Stimulated activated CD8-positive, alpha-beta memory T cell treated with anti-CD3 and anti-CD28 coated beads, Interleukin-15, amount 100 ng/mL, for 24 hours (primary cell): Measurements from ENCODE around the gene KIF21B.

Experiments
- DNase-seq: peaks from one replicate; pipeline ENCODE4 v3.0.0-alpha.2; 2020; ENCODE audit warnings: low read depth

KIF21B gene

DNA sequence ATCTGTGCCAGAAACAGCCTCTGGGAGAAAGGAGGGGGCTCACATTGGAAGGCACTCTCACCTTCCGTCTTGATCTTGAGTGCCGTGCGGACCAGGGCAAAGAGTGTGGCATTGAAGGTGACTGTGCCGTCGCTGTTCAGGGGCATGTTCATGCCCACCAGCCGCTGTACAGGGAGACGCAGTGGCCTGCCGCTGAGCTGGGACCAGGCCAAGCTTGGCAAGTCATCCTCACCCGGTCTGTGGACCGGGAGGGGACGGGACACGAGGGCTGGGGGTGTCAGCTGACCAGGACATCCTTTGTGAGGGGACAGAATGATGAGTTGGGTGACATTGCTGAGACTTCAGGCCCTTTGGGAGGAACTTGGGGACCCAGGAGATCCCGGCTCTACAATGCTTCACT is 25.0 kb upstream of the KIF21B start:
- DNase-seq = no peak

DNA sequence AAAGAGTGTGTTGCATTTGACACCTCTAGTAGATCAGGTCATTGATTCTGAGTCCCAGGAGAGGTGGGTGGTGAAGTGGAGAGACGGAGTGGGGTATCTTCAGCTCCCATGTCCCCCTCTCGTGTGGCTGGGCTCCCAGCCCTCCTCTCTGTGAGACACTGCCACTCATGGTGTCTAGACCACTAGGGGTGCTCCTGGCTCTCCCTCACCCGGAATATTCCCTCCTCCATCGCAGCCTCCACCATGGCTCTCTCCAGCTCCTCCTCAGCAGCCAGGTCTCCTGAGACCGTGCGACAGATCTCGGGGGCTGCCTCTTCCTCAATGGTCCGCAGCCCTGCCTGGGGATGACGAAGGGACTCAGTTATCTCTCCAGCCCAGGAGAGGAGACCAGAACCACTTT is 20.6 kb upstream of the KIF21B start:
- DNase-seq = no peak

DNA sequence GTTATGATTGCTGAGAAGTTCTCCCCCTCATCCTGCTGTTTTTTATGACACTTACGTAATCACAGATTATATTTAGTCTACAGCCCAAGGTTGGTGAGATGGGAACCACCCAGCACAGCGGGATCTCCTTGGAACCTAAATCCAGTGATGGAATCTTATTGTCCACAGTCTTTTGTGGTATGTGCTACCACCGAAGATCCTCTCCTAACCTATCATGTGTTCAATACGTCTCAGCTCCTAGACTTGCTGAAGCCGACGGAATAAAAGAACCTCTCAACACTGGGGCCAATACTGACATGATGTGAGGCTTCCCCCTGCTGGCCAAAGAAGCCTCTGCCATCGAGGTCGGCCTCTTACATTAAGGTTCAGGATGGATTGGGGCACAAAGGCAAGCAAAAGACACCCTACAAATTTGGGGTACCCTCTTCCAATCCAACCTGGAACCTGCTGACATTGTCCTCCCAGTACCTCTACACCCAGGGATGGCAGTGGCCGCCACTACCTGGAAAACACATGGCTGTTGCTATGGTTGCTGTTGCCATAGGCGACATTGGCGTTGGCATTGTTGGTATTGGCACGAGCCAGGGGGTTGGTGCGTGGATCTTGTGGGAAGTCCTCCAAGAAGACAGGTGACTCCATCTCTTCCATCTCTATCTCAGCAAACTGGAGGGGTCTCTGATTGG is 19.4 kb upstream of the KIF21B start:
- DNase-seq = no peak

DNA sequence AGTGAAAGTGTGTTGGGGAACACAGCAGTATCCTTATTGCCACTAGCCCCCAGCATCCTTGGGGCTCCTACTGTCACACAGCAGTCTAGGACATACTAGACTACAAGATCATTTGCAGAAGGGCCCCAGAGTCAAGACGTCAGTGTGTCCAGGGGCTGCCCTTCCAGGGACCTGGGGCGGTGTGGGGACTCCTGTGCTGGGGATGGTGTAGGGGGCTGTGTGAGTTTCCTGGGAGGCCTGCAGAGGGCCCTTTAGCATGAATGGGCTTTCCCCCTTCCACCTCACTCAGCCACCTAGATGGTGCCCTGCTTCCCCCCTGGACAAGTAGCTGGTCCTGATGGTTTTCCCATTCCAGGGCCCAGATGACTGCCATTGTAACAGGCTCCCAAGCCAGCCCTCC is 17.5 kb upstream of the KIF21B start:
- DNase-seq = no peak

DNA sequence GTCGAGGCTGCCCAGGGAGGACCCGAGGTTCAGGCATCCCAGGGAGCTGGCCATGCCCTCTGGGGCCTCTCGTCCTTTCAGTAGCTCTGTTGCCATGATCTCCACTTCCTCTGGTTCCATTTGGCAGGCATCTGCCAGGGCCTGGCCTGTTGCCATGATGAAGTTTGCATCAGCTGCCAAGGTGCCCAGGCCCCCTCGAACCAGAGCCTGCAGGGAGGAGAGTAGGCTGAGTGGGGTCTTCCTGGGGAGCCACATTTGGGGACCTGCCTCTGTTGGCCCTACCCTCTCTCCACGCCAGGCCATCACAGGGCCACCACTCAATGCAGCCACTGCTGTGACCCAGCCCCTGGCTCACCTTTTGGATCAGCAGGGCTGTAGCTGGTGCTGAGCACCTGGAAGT is 16.4 kb upstream of the KIF21B start:
- no peak for DNase-seq

DNA sequence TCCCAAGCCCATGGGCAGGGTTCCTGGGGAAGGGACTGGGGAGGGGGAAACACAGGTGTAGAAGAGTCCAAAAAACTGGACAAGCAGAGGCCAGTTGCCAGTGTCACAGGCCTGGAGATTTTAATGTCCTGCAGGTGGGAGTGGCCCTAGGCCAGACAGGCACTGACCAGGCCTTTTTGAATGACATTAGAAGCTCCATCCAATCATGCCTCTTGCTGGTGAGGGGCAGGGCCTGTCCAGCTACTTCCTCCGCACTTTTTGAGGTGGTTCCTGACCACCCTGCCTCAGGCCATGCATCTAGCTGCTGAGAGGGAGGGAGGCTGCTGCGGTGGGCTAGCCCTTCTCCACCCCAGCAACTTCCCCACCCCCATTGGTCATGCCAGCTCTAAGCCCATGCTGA is 15.9 kb upstream of the KIF21B start:
- DNase-seq = no peak

DNA sequence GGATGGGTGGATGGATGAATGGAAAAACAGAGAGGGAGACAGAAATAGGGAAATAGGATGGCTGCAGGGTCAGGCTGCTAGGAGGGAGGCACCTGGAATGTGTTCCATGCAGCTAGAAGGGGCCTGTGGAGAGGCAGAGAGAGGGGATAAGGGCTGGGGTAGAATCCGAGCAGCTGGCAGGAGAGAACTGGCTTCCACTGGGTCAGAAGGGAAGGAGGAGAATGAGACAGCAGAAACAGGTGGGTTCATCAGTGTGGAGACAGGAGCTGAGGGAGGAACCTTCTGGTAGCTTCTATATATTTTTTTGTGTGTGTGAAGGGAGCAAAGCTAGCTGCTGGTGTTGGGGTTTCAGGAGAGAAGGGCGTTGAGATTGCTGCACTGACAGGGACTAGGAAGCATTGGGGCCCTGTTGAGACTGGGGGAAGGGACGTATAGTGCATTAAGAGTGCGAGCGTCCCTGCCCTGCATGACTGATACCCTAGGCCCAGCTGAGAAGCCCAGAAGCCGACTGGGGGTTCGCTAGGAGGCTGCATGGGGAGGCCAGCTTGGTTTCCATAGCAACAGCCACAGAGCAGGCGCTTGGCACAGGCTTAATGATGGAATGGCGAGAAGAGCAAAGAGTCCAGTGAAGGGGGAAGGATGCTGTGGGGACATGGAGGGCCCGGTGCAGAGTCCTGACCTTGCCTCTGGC is 14.8 kb upstream of the KIF21B start:
- DNase-seq = no peak

DNA sequence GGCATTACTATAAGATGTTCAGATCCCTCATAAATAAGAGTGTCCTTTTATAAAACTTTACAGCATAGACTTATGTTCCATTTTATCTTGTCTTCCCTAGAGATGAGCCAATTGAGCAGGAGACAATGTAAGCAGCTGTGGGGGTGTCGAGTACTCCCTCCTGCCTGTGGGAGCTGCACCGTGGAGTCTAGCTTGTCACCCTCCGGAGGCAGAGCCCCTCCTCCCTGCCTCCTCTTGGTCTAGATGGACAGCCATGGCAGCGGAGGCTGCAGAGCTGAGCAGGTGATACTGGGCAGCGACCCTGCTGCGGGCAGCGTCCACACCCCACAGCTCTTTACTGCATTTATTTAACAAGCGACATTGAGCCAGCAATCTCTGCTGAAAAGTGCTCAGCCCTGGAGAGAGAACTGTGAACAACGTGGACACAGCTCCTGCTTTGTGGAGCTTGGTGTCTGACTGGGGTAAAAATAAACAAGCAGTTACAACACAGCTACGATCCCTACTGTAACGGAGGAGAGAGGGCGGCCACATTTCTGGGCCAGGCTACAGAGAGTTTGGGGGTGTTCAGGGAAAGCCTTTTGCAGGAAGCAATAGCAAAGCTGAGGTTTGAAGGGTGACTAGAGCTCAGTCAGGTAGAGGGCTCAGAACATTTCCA is 12.8 kb upstream of the KIF21B start:
- no peak for DNase-seq

DNA sequence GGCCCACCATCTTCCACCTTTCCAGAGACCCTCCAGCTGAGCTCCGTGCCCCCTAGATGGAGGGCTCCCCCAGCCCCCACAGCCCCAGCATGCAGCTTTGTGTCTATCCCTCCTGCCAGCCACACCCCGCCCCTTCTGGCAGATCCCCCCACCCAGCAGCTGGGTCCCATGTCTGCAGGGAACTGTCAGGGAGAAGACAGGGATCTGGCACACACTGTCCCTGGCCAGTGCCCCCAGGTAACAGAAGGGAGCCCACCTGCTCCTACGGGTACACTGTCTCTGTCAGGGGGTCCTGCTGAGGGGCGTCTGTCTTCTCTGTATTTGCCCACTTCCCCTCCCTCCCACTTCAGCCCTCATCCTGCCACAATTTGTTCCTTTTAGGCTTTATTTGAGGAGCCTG is 11.2 kb upstream of the KIF21B start:
- no peak for DNase-seq

DNA sequence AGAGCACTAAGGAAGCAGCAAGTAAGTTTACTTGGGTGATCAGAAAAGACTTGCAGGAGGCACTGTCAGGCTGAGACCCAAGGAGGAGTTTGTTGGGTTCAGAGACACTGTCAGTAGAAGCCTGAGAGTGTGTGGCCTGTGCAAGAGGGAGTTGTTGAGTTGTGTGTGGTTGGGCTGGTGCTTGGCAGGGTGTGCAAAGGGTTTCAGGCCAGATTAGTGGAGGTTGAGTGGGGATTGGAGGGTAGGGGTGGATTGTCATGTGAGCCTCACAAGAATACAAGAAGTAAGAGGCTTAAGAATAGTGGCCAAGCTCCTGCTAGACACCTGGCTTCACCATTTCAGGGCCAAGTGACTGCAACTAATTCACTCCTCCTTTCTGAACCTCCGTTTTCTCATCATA is 8.9 kb upstream of the KIF21B start:
- no peak for DNase-seq

DNA sequence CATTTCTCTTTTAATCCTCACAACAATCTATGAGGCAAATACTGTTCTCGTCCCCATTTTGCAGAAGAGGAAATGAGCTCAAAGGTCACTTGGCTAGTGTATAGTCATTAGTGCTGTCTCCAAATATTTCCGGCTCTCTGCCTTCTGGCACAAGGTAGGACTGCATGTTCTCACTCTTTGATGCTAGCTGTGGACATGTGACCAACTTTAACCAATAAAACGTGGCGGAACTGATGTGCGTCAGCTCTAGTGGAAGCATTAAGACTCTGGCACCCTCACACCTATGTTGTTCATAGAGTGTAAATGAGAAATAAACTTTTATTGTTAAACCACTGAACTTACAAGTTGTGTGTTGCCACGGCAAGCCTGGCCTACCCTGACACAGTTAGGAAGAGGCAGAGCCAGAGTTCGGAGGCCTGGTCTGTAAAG is 5.0 kb upstream of the KIF21B start:
- no peak for DNase-seq

DNA sequence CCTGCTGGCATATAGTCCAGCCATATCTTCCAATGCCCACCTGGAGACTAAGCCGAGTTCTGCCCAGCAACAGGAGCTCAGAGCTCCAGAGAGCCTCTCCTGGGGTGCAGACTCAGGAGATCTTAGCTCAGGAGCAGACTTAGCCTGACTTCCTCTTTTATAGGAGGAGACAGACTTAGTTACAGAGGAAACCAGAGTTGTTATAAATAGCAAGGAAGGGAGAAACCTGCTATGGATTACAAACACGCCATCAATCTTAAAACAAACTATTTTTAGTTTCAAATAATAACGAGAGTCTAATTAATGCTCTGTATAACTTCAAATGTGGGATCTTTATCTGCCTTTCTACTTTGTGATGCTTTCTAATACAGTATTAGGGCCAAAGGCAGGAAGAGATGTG is 3.3 kb upstream of the KIF21B start:
- no peak for DNase-seq

DNA sequence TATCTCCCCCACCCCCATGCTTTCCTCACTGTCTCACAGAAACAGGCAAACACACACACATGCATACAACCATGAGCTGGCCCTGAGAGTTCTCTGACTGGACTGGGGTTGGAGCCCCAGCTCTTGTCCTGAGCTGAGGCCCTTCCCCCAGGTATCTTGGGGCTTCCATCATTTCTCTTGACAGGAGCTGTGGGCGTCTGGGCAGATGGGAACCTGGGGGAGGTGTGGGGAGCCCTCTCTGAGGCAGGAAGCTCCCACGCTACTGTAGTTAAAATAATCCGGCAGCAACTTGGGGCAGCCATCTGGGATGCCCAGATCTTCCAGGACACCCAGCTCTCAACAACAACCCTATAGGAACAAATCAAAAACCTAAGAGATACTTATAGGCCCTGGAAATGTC is 2.7 kb upstream of the KIF21B start:
- DNase-seq = no peak

DNA sequence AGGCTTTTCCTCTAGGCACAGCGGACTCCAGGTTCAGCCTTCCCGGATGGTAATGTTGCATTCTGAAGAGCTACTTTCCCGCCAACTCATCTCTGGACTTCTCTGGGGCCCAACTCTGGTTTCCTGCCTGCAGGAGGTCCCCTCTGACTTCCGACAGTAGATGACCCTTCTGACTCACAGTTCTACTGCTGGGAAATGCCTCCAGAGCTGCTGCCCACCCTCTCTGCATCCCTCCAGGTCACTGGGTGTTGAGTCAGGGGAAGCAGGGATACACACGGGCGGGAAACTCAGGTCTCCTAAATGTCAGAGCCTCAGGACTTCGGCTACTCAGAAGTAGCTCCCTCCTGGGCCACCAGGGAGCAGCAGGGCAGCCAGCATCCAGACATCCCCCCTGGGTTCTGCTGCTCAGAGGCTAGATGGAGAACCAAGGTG is 2.1 kb upstream of the KIF21B start:
- no peak for DNase-seq

DNA sequence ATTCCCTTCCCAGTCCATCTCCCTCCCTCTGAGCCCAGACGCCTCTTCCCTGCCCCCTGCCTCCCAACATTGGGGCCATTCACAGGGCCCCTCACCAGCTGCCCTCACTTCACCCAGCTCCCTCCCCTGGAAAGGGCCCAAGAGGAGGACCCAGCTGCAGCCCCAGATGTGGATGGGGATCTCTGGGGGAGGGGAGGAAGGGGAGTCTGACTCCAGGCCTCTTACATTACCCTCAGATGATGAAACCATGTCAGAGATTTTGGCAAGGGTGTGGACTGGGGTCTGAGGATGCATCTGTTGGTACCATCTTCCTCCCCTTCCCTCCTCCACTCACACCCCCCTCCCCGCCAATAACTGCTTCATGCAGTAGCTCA is 1.1 kb upstream of the KIF21B start:
- DNase-seq = no peak

DNA sequence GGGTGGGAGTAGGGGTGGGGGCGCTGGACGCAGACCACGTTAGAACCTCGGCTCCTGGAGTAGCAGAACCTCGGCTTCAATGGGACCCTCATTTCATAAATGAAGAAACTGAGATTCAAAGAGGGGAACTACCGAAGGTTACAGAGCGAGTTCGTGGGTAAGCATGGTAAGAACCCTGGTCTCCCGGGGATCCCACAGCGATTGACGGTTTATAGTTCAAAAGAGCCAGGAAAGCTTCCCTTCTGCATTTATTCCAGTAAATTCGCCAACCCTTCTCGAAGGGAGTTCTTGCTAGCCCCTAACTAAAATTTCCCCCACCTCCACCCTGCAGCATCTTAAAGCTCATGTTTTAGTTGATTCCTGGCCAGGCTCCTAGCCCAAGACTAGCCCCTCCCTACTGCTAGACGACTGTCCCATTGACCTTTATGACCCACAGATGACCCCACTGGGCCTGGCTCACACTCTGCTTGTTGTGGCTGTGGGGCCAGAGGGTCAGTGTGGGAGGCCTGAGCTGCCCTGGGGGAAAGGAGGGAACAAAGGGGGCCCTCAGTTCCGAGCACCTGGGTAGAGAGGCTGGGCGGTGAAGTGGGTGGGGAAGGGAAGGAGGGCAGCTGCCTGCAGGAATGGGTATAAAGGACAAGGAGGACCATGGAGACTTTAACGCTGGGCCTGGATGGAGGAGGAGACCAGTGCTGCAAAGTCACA is 558 bp upstream of the KIF21B start:
- DNase-seq = no peak

DNA sequence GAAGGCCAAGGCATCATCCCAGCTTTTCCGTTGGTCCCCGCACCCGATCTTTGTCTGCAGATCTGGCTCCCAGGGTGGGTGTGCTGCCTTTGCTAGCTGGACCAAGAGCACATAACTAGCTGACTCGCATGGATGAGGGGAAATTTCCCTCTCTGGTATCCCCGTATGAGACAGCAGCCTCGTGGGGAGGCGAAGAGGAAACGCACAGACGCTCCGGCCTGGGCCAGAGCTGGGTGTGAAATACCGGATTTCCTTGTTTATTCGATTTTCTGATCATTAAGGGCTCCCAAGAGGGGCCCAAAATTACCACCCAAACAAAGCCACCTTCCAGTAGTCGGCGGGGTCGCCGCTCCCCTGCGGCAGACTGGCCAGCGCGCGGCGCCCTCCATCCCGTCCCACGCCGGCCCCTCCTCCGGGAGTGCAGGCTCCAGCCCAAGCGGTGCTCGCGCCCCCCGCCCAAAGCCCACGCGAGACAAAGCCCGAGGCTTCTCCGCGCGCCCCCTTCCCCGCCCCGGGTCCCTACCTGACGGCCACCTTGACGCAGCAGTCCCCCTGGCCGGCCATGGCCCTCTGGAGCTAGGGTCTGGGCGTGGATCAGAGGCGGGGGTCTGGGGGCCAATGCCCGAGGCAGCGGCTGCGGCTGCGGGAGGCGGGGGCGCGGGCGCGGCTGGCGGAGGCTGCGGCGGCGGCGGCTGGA is 546 bp downstream of the KIF21B start:
- DNase-seq = no peak

DNA sequence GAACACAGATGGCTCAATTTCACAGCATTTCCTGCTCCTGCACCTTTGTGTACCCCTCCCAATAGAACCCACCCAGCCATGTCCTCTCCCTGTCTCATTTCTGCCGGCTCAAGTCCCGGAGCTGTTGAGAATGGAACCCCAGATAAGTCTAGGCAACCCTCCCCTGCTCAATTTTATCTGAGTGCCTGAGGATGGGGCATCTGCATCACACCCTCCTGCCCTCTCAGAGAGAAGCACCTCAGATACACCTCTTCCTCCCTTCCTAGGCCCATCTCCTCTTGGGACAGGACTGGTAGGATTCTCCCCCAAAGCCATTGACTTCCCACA is 1.1 kb downstream of the KIF21B start:
- no peak for DNase-seq

DNA sequence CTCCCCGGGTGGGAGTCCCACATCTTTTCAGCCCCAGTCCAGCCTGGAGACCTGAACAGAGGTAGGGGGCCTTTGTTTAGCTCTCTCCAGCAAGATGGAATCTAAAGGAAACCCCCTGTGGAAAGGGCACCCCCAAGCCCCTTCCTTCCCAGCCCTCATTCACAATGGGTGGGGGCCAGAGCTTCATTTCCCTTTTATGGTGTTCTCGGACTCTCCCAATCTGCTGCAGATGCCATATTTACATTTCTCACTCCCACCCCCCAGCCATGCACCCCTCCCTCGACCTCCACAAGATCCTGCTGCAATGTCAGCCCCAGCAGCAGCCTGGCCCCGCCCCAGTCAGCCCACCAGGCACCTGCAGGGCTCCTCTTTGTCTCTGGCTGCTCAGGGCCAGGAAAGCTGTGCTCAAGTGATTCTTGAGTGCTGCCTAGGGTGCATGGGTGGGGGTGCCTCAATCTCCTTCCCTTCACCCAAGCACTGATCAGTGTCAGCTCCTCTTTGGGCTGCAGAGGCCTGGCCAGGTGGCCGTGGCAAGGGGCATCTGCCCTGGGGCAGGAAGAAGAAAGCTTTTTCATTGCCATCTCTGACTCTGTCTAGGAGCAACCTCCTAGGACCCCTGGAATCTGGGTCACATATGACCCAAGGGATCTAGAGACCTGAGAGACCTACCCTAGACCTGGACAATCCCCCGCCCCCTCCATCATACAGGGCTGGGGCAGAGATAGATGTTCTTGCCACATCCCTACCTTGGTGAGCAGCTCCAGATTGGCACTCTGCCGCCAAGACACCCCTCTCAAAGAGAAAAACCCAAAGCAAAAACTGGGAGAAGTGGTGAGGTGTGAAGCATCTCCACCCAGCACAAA is 1.7 kb downstream of the KIF21B start:
- no peak for DNase-seq

DNA sequence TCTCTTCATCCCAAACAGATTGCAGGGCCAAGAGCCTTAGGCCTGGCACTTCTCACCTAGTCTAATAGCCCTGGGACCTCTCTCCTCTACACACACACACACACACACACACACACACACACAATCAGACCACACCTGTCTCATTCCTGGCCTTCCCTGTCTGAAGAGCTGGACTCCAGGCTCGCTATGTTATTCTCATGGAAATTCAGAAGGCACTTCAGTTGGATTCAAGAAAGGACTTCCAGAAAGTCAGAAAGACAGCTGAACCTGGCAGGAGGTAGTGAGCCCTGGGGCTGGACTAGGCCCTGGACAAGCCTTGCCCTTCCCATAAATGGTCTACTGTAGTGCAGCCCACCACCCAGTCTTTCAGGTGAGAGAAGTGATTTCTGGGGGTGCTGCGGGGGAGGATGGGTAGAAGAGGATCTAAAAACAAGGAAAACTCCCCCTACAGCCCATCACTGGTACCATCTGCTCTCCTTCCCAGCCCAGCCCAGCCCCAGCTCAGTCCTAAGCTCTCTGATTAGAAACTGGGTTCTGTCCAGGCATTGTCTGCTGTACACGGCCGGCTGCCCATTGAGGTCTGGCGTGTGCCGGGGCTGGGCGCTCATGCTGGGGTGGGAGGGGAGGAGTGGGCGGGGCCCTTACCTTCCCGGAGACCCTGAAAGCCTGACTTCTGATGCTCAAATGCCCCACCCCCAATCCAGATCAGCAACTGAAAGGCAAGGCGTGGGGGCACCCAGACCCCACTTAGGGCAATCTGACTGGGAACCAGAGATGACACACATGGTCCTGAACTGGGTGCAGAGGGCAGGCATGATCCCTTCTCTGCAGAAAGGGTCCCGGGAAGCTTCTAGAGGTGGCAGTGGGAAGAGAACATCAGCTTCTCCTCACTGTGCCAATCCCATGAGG is 2.5 kb downstream of the KIF21B start:
- no peak for DNase-seq
